HG03439 (cell line): ENCODE results near the gene ORC5.
"Not testable (repeated sequence)": the region's sequence is repeated elsewhere in the genome, so short reads cannot be mapped to it uniquely, and the experiment has no call there.

Experiments
- ATAC-seq: cut with Tn5 transposase; IDR thresholded peaks from one replicate; pipeline ENCODE4 v1.9.1; 2021; ENCODE audit warnings: mild to moderate bottlenecking, moderate library complexity; ENCODE audit not compliant: unreplicated experiment

The ORC5 gene

DNA sequence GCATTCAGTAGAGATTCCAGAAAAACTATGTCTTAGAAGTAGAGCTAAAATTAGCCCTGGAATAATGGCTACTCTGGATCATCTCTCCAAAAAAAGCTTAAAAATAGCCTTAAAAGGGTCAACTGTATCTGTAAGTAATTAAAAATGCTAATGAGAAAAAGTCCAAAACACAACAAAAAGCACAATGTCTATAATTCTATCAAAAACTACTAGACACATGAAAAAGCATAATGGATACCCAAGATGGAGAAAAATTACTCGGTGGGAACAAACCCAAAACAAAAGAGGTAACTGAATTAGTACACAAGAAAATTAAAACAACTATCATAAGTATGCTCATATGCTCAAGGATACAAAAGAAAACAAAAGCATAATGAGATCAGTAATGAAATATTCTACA lies 15.4 kb downstream of the ORC5 start:
- no peak for ATAC-seq

DNA sequence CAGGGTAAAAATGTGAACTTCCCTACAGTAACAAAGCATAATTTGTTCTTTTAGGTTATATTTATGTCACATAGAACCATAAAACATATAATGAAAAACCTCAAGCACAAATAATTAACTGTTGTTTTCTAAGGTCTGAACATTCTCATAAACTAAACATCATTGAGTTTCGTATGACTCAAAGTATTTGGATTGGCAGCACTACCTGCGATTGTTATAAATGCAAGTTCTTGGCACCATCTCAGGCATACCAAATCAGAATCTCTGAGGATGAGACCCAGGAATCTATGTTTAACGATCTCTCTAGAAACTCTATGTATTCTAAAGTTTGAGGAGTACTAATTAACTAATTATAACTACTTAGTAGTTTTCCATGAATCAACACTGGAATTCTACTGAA lies 22.5 kb downstream of the ORC5 start:
- no peak for ATAC-seq

DNA sequence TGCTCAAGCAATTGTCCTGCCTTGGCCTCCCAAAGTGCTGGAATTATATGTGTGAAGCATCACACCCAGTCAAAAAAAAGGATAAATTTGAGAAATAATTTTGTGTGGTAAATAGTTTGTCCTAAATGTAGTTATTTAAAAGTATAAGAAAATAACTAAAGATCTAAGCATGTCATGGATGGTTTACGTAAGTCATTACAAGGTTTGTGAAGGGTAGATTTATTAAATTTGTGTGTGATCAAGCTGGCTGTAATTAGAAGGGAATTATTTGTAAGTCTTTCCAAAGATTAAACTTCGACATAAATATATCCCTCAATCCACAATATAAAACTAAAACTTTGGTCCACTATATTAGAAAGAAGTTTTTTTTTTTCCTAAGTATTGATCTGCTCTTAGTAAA lies 28.6 kb downstream of the ORC5 start:
- ATAC-seq, result no peak

DNA sequence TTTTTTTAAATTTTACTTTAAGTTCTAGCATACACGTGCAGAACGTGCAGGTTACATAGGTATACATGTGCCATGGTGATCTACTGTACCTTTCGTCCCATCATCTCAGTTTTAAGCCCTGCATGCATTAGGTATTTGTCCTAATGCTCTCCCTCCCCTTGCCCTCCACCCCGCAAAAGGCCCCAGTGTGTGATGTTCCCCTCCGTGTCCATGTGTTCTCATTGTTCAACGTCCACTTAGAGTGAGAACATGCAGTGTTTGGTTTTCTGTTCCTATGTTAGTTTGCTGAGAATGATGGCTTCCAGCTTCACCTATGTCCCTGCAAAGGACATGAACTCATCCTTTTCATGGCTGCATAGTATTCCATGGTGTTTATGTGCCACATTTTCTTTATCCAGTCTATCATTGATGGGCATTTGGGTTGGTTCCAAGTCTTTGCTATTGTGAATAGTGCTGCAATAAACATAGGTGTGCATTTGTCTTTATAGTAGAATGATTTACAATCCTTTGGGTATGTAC lies 30.2 kb downstream of the ORC5 start:
- ATAC-seq, result not testable (repeated sequence)

DNA sequence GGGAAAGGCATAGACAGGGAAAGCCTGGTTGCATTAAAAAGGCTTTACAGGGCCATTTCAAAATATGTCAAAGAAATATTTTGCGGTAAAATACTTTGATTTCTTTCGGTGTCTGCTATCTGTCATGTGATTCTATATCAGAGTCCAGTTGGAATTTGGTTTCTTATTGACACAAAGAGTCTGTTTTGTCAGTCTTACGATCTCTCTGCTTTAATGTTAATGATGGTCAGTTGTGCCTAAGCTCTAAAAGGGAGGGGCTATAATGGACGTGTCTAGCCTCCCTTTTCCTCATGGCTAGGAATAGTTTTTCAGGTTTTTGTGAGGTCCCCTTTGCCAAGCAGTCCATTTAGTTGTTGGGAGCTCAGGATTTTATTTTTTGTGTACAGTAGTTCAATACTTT lies 31.5 kb downstream of the ORC5 start:
- no peak for ATAC-seq

GRCh38 chr7:104175361-104175984 lies 32.3 kb downstream of the ORC5 start:
- ATAC-seq, result no peak

GRCh38 chr7:104174798-104175197 lies 33.0 kb downstream of the ORC5 start:
- ATAC-seq, result no peak

- ATAC-seq, result no peak
Observed at GRCh38 chr7:104162081-104162480, 45.7 kb downstream of the ORC5 start.

DNA sequence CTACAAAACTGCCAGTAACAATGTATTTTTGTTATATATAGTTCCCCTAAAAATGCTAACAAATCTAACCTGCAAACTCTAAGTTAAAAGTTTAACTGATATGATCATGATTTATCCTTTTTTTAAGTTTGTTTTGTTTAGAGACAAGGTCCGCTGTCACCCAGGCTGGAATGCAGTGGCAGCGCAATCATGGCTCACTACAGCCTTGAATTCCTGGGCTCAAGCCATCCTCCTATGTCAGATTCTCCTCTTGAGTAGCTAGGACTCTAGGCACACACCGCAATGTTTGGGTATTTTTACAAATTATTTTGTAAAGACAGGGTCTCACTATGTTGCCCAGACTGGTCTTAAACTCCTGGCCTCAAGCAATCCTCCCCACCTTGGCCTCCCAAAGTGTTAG lies 46.6 kb downstream of the ORC5 start:
- no peak for ATAC-seq

DNA sequence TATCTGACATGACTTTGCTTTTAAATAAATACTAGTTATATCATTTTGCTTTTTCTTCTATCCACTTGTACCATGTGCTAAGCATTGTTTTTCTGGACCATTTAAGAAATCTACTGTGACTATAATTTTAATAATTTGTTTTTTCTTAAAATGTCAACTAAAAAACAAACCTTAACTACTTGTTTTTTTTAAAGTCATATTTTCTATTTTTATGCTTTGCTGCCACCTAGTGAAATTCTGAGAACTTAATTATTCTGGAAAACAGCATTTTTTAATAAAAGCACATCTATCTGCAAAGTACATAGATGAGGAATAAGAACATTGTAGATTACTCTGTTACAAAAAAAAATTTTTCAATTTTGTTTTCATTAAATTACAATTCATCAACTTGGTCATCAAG lies 47.4 kb downstream of the ORC5 start:
- ATAC-seq, result no peak

DNA sequence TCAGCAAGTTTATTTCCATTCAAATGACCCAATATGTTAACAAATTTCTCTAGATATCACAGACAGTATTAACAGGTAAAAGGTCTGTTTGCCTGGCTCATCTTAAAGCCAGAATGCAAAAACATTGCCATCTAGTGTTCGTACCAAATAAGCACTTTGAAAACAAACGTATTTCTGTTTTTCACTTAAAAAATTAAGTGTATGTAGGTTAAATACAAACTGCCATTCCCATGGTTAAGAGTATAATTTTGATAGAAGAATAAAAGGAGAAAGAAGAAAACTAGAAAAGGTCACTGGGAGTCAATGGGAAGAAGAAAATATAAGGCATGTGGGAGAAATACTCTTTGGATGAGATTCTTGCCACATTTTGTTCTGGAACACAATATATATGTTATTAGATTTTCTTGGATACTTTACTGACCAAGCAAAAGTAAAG lies 51.0 kb downstream of the ORC5 start:
- no peak for ATAC-seq

DNA sequence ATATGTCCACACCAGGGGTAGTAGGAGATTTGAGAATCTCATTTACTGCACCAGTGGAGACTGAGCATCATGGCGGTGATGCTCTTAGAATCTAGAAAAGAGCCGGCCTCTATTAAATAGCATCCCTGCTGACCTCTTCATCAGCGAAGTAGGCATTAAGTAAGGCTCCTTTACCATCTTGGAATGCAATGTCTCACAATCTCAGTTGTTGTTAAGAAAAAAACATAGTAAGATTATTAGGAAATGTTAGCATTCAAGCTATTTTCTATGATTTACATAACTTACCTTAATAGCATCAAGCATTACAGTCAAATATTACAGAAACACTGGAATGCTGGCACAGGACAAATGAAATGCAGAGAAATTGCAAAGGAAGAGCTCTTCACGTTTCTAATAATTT lies 54.5 kb downstream of the ORC5 start:
- no peak for ATAC-seq

- no peak for ATAC-seq
Observed at GRCh38 chr7:104152468-104152867, 55.3 kb downstream of the ORC5 start.

GRCh38 chr7:104150470-104150869 lies 57.3 kb downstream of the ORC5 start:
- ATAC-seq, result no peak

DNA sequence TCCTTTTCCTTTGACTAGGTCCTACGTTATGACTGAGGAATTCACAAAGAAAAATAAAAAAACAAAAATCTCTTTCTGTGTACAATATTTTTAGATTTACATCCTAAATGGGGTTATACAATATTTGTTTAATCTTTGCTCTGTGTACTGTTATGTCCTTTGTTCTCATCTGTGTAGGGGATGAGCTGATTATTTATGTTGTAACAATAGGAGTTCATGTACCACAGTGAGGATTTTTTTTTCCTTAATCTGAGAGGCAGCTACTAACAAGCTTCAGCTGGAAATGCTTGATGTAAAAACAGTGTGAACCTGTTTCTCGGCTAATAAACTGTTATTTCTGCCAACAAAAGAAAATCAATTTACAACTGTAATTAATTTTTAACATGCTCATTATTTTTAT lies 58.0 kb downstream of the ORC5 start:
- no peak for ATAC-seq

- ATAC-seq, result no peak
Observed at GRCh38 chr7:104142147-104142546, 65.7 kb downstream of the ORC5 start.

DNA sequence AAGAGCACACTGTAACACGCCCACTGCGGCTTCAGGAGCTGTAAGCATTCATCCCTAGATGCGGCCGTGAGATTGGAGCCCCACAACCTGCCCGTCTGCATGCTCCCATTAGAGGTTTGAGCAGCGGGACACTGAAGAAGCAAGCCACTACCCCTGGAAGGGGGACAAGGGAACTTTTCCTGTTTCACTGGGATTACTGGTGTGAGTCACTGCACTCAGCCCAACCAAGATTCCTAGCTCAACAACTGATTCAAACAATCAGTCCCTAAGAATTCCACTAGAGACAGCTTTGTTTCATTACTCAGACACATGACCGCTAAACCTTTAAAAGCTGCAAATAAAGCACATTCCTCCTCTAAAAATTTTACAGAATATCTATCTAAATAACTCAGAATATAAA lies 69.8 kb downstream of the ORC5 start:
- no peak for ATAC-seq

- no peak for ATAC-seq
Observed at GRCh38 chr7:104137511-104137910, 70.3 kb downstream of the ORC5 start.

DNA sequence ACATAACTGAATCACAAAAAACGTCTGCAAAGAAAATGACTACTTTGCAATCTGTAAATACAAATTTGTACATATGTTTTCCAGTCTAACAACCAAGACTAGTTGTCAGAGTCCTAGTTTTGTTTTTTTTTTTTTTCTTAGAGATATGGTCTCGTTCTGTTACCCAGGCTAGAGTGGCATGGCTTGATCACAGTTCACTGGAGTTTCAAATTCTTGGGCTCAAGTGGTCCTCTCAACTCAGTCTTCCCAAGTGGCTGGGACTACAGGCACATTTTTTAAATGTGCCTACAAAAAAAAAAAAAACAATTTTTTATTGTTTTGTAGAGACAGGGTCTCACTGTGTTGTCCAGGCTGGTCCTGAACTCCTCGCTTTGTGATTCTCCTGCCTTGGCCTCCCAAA lies 70.8 kb downstream of the ORC5 start:
- no peak for ATAC-seq

DNA sequence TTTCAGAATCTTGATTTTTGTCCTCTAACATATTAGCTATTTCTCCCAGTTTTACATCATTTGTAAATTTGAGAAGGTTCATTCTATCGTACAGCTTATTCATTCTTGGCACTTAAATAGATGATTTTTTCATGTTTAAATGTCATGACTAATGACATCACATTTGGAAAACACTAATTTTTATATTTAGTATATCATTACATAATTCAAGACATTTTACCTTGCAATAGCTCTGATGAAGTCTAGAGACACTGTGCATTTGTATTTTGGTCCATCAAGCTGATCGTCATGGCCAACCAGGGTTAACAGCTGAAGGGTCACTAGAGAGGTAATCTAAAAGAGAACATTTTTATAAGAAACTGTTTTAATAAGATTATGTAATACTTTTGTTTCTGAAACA lies 71.3 kb downstream of the ORC5 start:
- ATAC-seq, result no peak

GRCh38 chr7:104135760-104136558 lies 71.9 kb downstream of the ORC5 start:
- ATAC-seq, result no peak

- no peak for ATAC-seq
Observed at GRCh38 chr7:104133238-104133637, 74.6 kb downstream of the ORC5 start.
